Daoy (cell line): ENCODE data around the gene BIN2. TPM values are rescaled to one million over a fixed set of nuclear protein-coding genes. Genes with fewer than 3 reads are reported as not detected.
"Not testable (repeated sequence)": the region's sequence is repeated elsewhere in the genome, so short reads cannot be mapped to it uniquely, and the experiment has no call there.

Source experiments
- DNase-seq: peaks from one replicate; pipeline ENCODE4 v3.0.0-alpha.2; 2015; ENCODE audit warnings: low read depth
- total RNA-seq: library from RNA; depleted of rRNA; stranded (reverse); fragments of >200 nt; shearing (Covaris generic); gene quantifications from 2 replicates; pipeline ENCODE4 v1.2.3, GENCODE V29; 2014

Gene BIN2
- total RNA-seq, 1 experiment from 2014 or later = not detected

GRCh38 chr12:51345681-51346080, 21.7 kb upstream of the BIN2 start:
- DNase-seq = peak; percentile 42

DNA sequence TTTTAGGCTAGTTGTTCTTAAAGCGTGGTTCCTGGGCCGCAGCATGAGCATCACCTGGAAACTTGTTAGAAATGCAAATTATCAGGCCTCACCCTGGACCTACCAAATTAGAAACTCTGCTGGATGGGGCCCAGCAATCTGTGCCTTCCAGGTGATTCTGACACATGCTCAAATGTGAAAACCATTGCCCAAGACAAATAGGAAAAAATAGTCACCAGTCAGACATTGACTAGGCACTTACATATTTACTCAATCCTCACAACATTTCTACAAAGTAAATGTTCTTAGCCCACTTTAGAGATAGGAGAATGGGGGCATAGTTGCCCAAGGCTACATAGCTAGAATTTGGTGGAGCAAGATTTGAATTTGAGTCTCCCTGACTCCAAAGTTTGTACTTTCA, 19.2 kb upstream of the BIN2 start:
- DNase-seq = no peak

- no peak for DNase-seq
Observed at GRCh38 chr12:51342416-51342815, 18.4 kb upstream of the BIN2 start.

DNA sequence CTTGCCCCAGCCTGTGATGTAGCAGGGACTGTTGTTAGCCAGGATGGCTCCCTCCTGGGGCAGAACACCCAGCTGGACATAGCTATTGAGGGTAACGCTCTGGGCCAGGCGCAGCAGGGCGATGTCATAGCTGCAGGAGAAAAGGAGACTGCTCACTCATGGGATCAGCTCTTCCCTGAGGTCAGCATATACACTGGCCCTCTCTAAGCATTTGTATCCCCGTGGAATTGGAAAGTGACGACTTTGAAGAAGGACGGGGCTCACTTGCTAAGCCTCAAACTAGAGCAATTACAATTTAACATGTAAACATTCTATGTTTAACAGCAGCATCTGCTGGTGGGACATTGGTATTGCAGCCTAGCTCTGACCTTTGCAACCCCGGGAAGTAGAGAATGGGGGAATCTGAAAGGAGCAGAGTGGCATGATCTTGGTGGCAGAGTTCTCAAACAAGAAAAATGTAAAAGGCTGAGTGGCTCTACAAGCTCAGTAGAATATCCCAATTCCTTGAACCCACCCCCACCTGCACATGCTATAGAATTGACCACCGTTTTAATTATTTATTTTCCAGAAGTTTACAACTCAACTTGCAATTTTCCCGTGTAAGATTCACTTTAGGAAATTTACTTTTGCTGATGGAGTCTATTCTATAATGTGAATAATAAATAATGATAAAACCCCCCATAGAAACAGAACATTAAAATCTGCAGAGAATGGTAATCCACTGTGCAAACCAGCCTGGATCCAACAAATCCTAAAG, 17.5 kb upstream of the BIN2 start:
- peak; percentile 65 for DNase-seq

DNA sequence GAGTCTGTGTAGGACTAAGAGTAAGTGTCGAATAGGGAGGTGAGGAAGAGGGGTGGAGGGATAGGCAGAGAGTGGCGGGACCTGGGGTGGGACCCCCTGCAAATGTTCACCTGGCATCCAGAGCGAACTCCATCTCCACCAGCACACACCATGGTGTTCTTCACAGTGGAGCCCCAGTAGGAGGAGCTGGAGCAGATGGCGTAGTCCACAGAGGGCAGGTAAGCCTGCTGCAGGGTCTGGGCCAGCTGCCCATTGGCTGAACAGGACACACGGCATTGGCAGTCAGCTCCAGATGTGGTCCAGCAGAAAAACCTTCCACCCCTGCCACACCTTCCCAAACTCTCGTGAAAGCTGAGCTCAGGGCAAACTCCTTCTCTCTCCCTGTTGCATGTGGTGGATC, 15.8 kb upstream of the BIN2 start:
- no peak for DNase-seq

- DNase-seq = not testable (repeated sequence)
Observed at GRCh38 chr12:51337336-51337735, 13.4 kb upstream of the BIN2 start.

- DNase-seq = no peak
Observed at GRCh38 chr12:51335931-51336330, 12.0 kb upstream of the BIN2 start.

- DNase-seq = no peak
Observed at GRCh38 chr12:51334764-51335163, 10.8 kb upstream of the BIN2 start.

DNA sequence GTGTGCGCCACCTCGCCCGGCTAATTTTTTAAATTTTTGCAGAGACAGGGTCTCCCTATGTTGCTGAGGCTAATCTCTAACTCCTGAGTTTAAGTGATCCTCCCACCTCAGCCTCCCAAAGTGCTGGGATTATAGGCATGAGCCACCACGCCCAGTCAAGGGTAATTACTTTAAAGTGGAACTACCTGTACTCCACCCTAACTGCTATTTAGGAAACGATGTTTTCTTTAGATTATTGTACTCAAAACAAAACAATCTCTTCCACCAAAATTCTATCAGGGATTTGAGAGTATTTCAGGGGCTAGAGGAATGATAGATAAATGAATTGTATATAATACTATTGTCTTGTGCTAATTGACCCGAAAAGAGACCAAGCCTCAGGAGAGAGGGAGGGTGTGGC, 9.6 kb upstream of the BIN2 start:
- DNase-seq = no peak

DNA sequence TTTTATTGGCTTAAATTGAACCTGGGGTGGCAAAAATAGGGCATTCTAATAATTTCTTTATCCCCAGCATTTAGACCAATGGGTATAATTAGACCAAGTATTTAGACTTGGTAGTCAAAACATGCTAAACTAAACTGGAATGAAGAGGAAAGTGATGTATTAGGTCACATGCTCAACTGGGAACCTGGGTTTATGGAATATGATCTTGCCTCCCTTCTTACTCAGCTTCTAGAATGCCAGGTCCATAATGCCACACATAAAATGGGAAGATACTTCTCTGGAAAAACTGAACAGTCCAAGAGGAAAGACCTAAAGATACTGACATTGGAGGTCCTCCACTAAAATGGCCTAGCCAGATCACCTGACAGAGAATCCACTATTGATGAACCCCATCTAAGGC, 6.2 kb upstream of the BIN2 start:
- DNase-seq = no peak

DNA sequence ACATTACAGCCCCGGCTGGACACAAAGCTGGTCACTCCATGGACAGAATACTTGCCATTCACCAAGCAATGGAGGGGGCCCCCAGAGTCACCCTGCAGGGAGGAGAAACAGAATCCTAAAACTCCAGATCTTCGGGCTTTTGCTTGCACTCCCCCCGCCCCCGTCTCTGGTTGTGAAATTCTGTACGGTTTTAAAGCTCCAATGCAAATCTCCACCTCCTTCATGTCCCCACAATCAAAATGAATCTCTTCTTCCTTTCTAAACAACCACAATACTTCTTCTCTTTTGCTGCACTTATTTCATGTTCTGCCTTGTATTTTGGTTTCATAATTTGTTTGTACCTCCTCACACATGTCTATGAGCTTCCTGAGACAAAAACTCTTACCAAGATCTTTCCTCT, 5.8 kb upstream of the BIN2 start:
- DNase-seq = no peak

- DNase-seq = no peak
Observed at GRCh38 chr12:51328587-51328986, 4.6 kb upstream of the BIN2 start.

- peak; percentile 58 for DNase-seq
Observed at GRCh38 chr12:51326698-51327439, 2.9 kb upstream of the BIN2 start.

- DNase-seq = no peak
Observed at GRCh38 chr12:51324953-51325352, 979 bp upstream of the BIN2 start.

DNA sequence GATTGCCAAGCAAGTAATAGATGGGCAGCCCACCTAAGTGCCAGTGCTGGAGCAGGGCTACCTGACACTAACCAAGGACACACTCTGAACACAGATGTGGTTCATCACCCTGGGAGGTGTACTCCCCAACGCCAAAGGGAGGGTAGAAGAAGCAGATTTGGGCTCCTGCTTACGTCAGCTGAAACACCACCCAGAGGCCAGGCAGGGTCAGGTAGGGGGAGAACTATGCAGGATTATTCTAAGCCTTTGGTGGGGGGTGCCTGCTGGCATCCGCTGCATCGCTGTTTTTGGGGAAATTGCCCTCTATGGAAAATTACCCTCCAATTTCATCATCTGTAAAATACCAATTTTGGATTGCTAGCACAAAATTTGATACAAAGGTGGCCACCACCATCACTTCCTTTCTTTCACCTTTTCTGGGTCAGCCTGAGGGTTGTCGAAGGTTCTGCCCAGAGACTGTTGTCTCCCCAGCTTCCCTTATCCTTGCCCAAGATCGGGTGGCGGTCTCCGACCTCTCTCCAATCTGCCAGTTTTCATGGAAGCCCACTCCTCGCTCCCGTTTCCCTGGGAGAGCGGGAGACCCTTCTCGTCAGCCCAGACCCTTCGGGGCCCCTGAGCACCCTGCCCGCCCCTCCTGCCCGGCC, 535 bp downstream of the BIN2 start:
- DNase-seq = no peak

DNA sequence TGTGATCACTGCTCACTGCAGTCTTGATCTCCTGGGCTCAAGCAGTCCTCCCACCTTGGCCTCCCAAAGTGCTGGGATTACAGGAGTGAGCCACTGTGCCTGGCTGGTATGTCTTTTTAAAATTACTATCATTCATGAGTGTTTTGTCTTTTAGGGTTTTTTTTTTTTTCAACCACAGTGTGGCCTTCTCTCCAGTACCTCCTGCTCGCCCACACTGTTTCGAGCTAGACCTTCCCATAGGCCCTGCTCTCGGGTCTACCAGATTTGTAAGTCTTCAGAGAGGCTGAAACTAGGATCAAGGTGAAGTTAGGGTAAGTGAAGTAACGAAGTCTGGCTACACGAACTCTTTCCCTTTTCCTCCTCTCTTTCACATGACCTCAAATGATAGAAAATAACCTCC, 1.5 kb downstream of the BIN2 start:
- DNase-seq = no peak

DNA sequence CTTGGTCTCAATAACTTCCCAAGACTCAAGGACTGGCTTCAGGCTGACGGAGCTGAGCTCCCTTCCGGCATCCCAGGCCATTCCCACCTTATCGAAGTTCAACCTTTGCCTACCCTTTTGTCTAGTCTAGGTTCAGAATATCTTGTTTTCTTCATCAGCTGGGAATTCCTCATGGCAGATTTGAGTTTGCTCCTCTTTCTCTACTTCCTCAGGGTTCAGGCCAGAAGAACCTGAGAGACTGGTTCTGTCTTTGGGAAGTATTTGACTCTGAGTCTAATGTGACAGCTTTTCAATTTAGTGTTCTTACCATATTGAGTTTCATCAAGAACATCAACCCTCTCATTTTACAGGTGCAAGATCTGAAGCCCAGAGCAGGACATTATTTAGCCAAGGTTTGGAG, 2.1 kb downstream of the BIN2 start:
- DNase-seq = no peak

- no peak for DNase-seq
Observed at GRCh38 chr12:51320695-51321320, 3.2 kb downstream of the BIN2 start.

GRCh38 chr12:51320311-51320694, 3.7 kb downstream of the BIN2 start:
- DNase-seq = no peak

DNA sequence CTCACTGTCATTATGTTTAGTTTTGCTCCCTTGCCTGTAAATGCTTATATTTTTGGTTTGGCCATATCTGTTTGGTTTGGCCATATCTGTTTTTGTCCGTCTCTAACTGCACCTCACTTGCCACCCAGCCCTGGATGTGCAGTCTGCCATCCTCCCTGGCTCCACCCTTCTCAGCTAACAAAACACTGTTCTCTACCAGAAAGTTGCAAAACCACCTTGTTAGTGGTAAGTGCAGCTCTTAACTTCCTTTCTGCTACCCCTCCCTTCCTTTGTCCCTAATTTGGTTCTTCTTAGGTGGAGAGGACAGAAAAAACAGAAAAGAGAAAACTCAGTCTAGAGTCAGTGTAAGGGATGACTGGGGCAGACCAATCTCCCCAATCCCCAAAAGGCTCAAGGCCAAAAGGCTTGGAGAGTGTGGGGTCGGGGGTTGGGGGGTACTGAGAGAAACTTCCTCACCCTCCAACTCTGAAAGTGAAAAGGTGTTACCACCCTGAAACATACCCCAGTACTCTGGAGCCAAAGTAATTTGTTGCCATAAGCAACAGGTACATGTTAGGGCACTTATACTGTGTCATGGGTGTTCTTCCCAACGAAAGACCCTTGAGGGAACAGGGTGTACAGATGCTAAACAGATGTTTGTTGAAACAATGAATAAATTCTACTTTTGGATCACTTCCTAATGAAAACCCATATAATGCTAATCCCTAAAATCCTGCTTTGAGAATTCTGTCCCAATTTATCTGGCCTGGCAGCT, 5.0 kb downstream of the BIN2 start:
- no peak for DNase-seq

- DNase-seq = not testable (repeated sequence)
Observed at GRCh38 chr12:51318057-51318806, 5.7 kb downstream of the BIN2 start.
